ENCODE results near the gene LINC01488.

The LINC01488 gene

DNA sequence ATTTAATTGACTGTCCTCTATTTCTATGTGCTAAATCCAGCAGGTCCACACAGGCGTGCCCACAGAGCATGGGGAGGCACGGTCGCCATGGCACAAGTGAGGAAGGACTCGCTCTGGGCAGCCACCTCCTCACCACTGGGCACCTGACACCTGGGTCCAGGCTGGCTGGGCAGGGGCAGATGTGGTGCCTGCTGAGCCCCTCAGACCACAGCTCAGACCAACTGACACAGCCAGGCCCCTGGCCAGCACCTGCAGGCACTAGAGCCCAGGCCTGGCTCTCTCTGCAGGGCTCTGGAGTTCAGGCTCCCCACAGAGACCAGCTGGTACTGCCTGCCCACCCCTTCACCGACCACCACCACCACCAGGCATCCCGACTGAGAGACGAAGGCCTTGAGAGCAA, 27.9 kb downstream of the LINC01488 start:
- H3K4me3 ChIP-seq (ENCODE audit: low read depth, low read length): no peak overlapping the region
- no peaks in the 10 kb centered on the region for H3K9me3 ChIP-seq (ENCODE audit: control insufficient read depth, insufficient read depth, low read length)
- no peaks in the 10 kb centered on the region for H3K27me3 ChIP-seq (ENCODE audit: control insufficient read depth, insufficient read depth, low read length)
- no peak overlapping the region for H3K27ac ChIP-seq (ENCODE audit: low read depth, low read length)
- no peak overlapping the region for H3K9ac ChIP-seq (ENCODE audit: low read depth, low read length)
- no peaks in the 10 kb centered on the region for H3K4me1 ChIP-seq (ENCODE audit: control insufficient read depth, insufficient read depth, low read length)
- no peaks in the 10 kb centered on the region for H3K36me3 ChIP-seq (ENCODE audit: control insufficient read depth, insufficient read depth, low read length)

GRCh38 chr11:69509846-69510390, 28.5 kb downstream of the LINC01488 start:
- no peaks in the 10 kb centered on the region for H3K9me3 ChIP-seq (ENCODE audit: control insufficient read depth, insufficient read depth, low read length)
- H3K4me1 ChIP-seq (ENCODE audit: control insufficient read depth, insufficient read depth, low read length): no peaks in the 10 kb centered on the region
- H3K9ac ChIP-seq (ENCODE audit: low read depth, low read length): no peak overlapping the region
- no peak overlapping the region for H3K4me3 ChIP-seq (ENCODE audit: low read depth, low read length)
- H3K36me3 ChIP-seq (ENCODE audit: control insufficient read depth, insufficient read depth, low read length): no peaks in the 10 kb centered on the region
- no peaks in the 10 kb centered on the region for H3K27me3 ChIP-seq (ENCODE audit: control insufficient read depth, insufficient read depth, low read length)
- no peak overlapping the region for H3K27ac ChIP-seq (ENCODE audit: low read depth, low read length)

GRCh38 chr11:69510471-69511357, 29.3 kb downstream of the LINC01488 start:
- no peaks in the 10 kb centered on the region for H3K9me3 ChIP-seq (ENCODE audit: control insufficient read depth, insufficient read depth, low read length)
- no peaks in the 10 kb centered on the region for H3K27me3 ChIP-seq (ENCODE audit: control insufficient read depth, insufficient read depth, low read length)
- H3K4me1 ChIP-seq (ENCODE audit: control insufficient read depth, insufficient read depth, low read length): no peaks in the 10 kb centered on the region
- no peaks in the 10 kb centered on the region for H3K36me3 ChIP-seq (ENCODE audit: control insufficient read depth, insufficient read depth, low read length)
- no peak overlapping the region for H3K4me3 ChIP-seq (ENCODE audit: low read depth, low read length)
- no peak overlapping the region for H3K9ac ChIP-seq (ENCODE audit: low read depth, low read length)
- H3K27ac ChIP-seq (ENCODE audit: low read depth, low read length): no peak overlapping the region

- Histone ChIP-seq H3K27ac (ENCODE audit: low read depth, low read length) (no peak overlapping the region), H3K27me3 (ENCODE audit: control insufficient read depth, insufficient read depth, low read length) (no peaks in the 10 kb centered on the region), H3K9me3 (ENCODE audit: control insufficient read depth, insufficient read depth, low read length) (no peaks in the 10 kb centered on the region), H3K4me3 (ENCODE audit: low read depth, low read length) (no peak overlapping the region), H3K36me3 (ENCODE audit: control insufficient read depth, insufficient read depth, low read length) (no peaks in the 10 kb centered on the region), H3K4me1 (ENCODE audit: control insufficient read depth, insufficient read depth, low read length) (no peaks in the 10 kb centered on the region), H3K9ac (ENCODE audit: low read depth, low read length) (no peak overlapping the region)
Observed at GRCh38 chr11:69511358-69512055, 30.0 kb downstream of the LINC01488 start.

GRCh38 chr11:69512136-69512535, 30.7 kb downstream of the LINC01488 start:
- H3K9me3 ChIP-seq (ENCODE audit: control insufficient read depth, insufficient read depth, low read length): no peaks in the 10 kb centered on the region
- no peak overlapping the region for H3K9ac ChIP-seq (ENCODE audit: low read depth, low read length)
- H3K4me3 ChIP-seq (ENCODE audit: low read depth, low read length): no peak overlapping the region
- H3K36me3 ChIP-seq (ENCODE audit: control insufficient read depth, insufficient read depth, low read length): no peaks in the 10 kb centered on the region
- H3K27ac ChIP-seq (ENCODE audit: low read depth, low read length): no peak overlapping the region
- H3K27me3 ChIP-seq (ENCODE audit: control insufficient read depth, insufficient read depth, low read length): no peaks in the 10 kb centered on the region
- no peaks in the 10 kb centered on the region for H3K4me1 ChIP-seq (ENCODE audit: control insufficient read depth, insufficient read depth, low read length)

DNA sequence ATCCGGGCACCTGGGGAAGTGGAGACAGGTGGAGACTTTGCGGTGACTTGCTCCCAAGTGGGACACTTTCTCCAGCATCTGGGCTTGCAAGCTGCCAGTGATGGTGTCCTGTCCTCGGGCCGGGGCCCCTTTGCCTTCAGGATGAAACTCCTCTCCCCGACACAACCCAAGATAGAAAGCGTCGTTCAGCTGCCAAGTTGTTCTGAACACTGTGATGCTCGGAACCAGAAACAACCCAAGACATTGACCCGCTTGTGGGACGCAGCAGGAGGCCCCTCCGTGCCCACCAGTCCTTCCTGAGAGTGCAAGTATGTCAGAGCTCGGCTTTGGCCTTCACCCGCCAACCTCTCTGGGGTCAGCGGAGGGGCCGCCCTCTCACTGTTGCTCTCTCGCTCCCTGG, 31.3 kb downstream of the LINC01488 start:
- Histone ChIP-seq H3K36me3 (ENCODE audit: control insufficient read depth, insufficient read depth, low read length) (no peaks in the 10 kb centered on the region), H3K9me3 (ENCODE audit: control insufficient read depth, insufficient read depth, low read length) (no peaks in the 10 kb centered on the region), H3K27me3 (ENCODE audit: control insufficient read depth, insufficient read depth, low read length) (no peaks in the 10 kb centered on the region), H3K4me3 (ENCODE audit: low read depth, low read length) (no peak overlapping the region), H3K27ac (ENCODE audit: low read depth, low read length) (no peak overlapping the region), H3K4me1 (ENCODE audit: control insufficient read depth, insufficient read depth, low read length) (no peaks in the 10 kb centered on the region), H3K9ac (ENCODE audit: low read depth, low read length) (no peak overlapping the region)

DNA sequence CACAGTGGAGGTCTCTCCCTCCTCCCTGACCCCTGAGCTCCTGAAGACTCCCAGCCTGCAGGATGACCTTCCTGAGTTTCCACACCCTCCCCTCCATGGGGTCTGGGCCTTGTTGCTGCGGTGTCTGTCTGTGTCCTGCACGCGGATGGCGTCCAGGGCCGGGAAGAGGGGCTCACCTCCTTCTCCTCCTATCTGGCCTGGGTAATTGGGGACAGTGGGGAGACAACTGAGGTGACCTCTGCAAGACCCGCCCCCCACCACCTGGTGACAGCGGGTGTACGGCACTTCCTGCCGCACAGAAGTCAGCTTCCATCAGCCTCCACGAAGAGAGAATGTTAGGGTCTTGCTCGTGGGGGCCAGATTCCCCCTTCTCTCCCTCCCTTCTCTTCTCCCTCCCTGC, 31.7 kb downstream of the LINC01488 start:
- Histone ChIP-seq H3K27me3 (ENCODE audit: control insufficient read depth, insufficient read depth, low read length) (no peaks in the 10 kb centered on the region), H3K27ac (ENCODE audit: low read depth, low read length) (no peak overlapping the region), H3K4me1 (ENCODE audit: control insufficient read depth, insufficient read depth, low read length) (no peaks in the 10 kb centered on the region), H3K9ac (ENCODE audit: low read depth, low read length) (no peak overlapping the region), H3K36me3 (ENCODE audit: control insufficient read depth, insufficient read depth, low read length) (no peaks in the 10 kb centered on the region), H3K4me3 (ENCODE audit: low read depth, low read length) (no peak overlapping the region), H3K9me3 (ENCODE audit: control insufficient read depth, insufficient read depth, low read length) (no peaks in the 10 kb centered on the region)

GRCh38 chr11:69513663-69514224, 32.3 kb downstream of the LINC01488 start:
- no peaks in the 10 kb centered on the region for H3K36me3 ChIP-seq (ENCODE audit: control insufficient read depth, insufficient read depth, low read length)
- no peaks in the 10 kb centered on the region for H3K27me3 ChIP-seq (ENCODE audit: control insufficient read depth, insufficient read depth, low read length)
- no peak overlapping the region for H3K4me3 ChIP-seq (ENCODE audit: low read depth, low read length)
- H3K9ac ChIP-seq (ENCODE audit: low read depth, low read length): no peak overlapping the region
- no peaks in the 10 kb centered on the region for H3K4me1 ChIP-seq (ENCODE audit: control insufficient read depth, insufficient read depth, low read length)
- no peaks in the 10 kb centered on the region for H3K9me3 ChIP-seq (ENCODE audit: control insufficient read depth, insufficient read depth, low read length)
- H3K27ac ChIP-seq (ENCODE audit: low read depth, low read length): no peak overlapping the region

GRCh38 chr11:69514771-69515170, 33.3 kb downstream of the LINC01488 start:
- Histone ChIP-seq H3K36me3 (ENCODE audit: control insufficient read depth, insufficient read depth, low read length) (no peaks in the 10 kb centered on the region), H3K27ac (ENCODE audit: low read depth, low read length) (no peak overlapping the region), H3K9me3 (ENCODE audit: control insufficient read depth, insufficient read depth, low read length) (no peaks in the 10 kb centered on the region), H3K4me1 (ENCODE audit: control insufficient read depth, insufficient read depth, low read length) (no peaks in the 10 kb centered on the region), H3K4me3 (ENCODE audit: low read depth, low read length) (no peak overlapping the region), H3K9ac (ENCODE audit: low read depth, low read length) (no peak overlapping the region), H3K27me3 (ENCODE audit: control insufficient read depth, insufficient read depth, low read length) (no peaks in the 10 kb centered on the region)

DNA sequence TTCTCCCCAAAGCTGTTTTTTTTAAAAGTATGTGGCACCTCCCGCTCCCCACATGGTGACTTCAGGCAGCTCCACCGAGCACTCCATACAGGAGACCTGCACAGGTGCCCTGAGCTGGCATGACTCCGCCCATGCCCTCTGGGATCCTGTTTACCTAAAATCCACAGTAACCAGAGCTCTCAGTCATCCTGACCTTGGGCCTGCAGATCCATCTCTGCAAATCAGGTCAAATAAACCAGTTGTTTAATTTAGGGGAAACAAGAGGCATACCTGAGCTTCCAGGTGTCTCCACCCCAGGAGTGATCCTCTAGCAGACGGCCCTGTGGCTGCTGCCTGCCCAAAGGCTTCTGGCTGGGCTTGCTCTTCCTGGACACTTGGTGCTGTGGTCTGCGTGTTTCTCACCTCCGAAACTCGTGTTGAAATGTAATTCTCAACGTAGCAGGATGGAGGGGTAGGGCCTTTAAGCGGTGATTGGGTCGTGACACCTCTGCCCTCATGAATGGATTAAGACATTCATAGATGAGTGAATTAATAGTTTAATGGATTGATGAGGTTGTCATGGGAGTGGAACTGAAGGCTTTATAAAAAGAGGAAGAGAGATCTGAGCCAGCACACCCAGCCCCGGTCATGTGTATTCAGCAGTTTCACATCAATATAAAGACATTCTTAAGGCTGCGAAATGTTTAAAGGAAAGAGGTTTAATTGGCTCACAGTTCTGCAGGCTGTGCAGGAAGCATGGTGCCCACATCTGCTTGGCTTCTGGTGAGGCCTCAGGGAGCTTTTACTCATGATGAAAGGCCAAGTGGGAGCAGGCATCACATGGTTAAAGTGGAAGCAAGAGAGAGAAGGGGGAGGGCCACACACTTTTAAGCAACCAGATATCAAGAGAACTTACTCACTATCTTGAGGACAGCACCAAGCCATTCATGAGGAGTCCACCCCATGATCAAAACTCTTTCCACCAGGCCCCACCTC, 34.1 kb downstream of the LINC01488 start:
- no peaks in the 10 kb centered on the region for H3K27me3 ChIP-seq (ENCODE audit: control insufficient read depth, insufficient read depth, low read length)
- no peak overlapping the region for H3K27ac ChIP-seq (ENCODE audit: low read depth, low read length)
- no peaks in the 10 kb centered on the region for H3K36me3 ChIP-seq (ENCODE audit: control insufficient read depth, insufficient read depth, low read length)
- no peak overlapping the region for H3K9ac ChIP-seq (ENCODE audit: low read depth, low read length)
- H3K4me1 ChIP-seq (ENCODE audit: control insufficient read depth, insufficient read depth, low read length): peaks cover 3% of the 10 kb centered on the region; the same call in 1 of the 2 replicates
- H3K9me3 ChIP-seq (ENCODE audit: control insufficient read depth, insufficient read depth, low read length): no peaks in the 10 kb centered on the region
- no peak overlapping the region for H3K4me3 ChIP-seq (ENCODE audit: low read depth, low read length)

Measured in HUES48 (cell line).